Epithelial cell of umbilical artery (primary cell): ENCODE measurements around the gene RNF44. TPM values are rescaled to one million over a fixed set of nuclear protein-coding genes. Genes with fewer than 3 reads are reported as not detected.

Experiments
- total RNA-seq: library from RNA; depleted of rRNA; stranded (reverse); fragments of >200 nt; gene quantifications from 2 replicates; pipeline ENCODE4 v1.2.3, GENCODE V29; 2014

Gene RNF44
- 1.2 and 4.2 TPM in 2 replicates for total RNA-seq

DNA sequence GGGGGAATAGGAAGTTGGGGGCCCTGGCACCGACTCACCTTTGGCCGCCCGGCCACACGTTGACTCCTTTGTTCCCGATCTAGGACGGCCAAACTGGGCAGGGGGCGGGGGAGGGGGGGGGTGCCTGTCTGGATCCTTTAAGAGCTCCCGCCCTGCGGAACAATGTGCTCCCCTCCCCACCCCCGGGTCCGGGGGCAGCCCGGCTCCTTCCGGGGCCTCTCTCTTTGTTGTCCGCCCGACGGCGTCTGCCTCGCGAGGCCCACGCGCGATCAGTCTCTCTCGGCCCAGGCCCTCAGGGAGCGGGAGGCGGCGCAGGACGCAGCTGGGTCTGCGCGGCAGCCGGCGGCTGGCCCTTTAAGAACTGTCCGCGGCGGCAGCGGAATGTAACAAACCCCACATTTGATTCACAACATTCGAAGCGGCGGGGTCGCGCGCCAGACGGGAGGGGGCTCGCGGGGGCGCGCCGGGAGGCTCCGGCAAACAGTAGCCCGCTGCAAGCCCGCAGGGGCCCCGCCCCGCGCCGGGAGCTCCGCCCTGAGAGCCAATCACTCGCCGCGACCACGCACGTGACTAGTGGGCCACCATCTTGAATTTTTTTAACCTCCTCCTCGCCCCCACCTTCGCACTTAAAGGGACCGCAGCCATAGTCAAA lies at the start of gene RNF44:
Gene RNF44, minus strand, starts transcription at position 501 of the 652 bp plus-strand sequence. CDS start 4,930 bp downstream, outside the sequence.

DNA sequence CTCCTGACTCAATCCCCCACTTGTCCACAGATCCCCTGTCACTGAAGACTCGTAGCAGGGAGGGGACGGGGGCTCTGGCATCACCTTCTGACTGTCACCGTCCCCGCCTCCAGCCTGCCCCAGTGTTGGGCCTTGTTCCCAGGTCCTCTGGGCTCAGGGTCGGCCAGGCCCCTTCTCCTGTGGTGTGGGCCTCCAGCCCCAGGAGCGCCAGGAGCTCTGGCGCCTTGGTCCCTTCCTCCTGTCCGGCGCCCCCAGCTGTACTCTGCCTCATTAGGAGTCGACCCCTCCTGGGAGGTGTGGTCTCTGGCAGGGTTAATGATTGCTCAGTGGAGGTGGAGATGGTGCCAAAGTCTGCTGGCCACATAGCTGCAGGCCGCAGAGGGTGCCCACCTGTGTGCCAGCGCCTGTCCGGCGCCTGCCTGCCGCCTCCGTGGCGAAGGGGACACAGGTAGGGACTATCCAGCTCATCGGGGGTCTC lies 11.8 kb upstream of the RNF44 start, which contains the start of gene CDHR2:
Gene CDHR2, plus strand, starts transcription at position 376 of the 478 bp plus-strand sequence. CDS start 16,011 bp downstream, outside the sequence.

Other genes starting within 250 kb of the RNF44 start
- 74.0 and 83.8 TPM in 2 replicates for gene KIAA1191, start 175.6 kb downstream of the RNF44 start, total RNA-seq
- gene ARL10, start 171.9 kb downstream of the RNF44 start, total RNA-seq = 5.8 and 8.1 TPM in 2 replicates
- 34.4 and 39.2 TPM in 2 replicates for gene NOP16, start 148.8 kb downstream of the RNF44 start, total RNA-seq
- gene HIGD2A, start 148.7 kb downstream of the RNF44 start, total RNA-seq = 13.2 and 24.4 TPM in 2 replicates
- gene CLTB, start 120.9 kb downstream of the RNF44 start, total RNA-seq = 145 and 173 TPM in 2 replicates
- 36.5 and 37.7 TPM in 2 replicates for gene FAF2, start 89.0 kb downstream of the RNF44 start, total RNA-seq
- not detected in 2 replicates for gene CDHR2, start 11.9 kb upstream of the RNF44 start, total RNA-seq
- gene GPRIN1, start 72.8 kb upstream of the RNF44 start, total RNA-seq = 5.2 and 6.5 TPM in 2 replicates
- not detected in 2 replicates for gene SNCB, start 93.1 kb upstream of the RNF44 start, total RNA-seq
- not detected in 2 replicates for gene EIF4E1B, start 93.3 kb upstream of the RNF44 start, total RNA-seq
- 38.0 and 51.5 TPM in 2 replicates for gene TSPAN17, start 110.1 kb upstream of the RNF44 start, total RNA-seq